H9 (cell line): ENCODE data around the gene DENND6B. TPM values are rescaled to one million over a fixed set of nuclear protein-coding genes. Genes with fewer than 3 reads are reported as not detected.

Source experiments
- DNase-seq: peaks from one replicate; pipeline ENCODE4 v3.0.0-alpha.2; 2017
- H2AFZ ChIP-seq: one replicate; pipeline ENCODE4 v1.6.1; 2013; ENCODE audit warnings: mild to moderate bottlenecking, low read length, control low read depth, moderate library complexity
- H2AK5ac ChIP-seq: 2 replicates; pipeline ENCODE4 v1.6.1; 2013; ENCODE audit warnings: low read length, control low read depth, mixed read lengths; ENCODE audit not compliant: insufficient read length
- H2BK120ac ChIP-seq: one replicate; pipeline ENCODE4 v1.6.1; 2013; ENCODE audit warnings: low read depth, mild to moderate bottlenecking, low read length, control low read depth, inconsistent platforms; ENCODE audit not compliant: poor library complexity, severe bottlenecking
- H2BK12ac ChIP-seq: 2 replicates; pipeline ENCODE4 v1.6.1; 2013; ENCODE audit warnings: low read length, control low read depth, mixed read lengths, low read depth; ENCODE audit not compliant: insufficient read length
- H2BK15ac ChIP-seq: 2 replicates; pipeline ENCODE4 v1.6.1; 2013; ENCODE audit warnings: low read depth, low read length, control low read depth
- H2BK20ac ChIP-seq: one replicate; pipeline ENCODE4 v1.6.1; 2013; ENCODE audit warnings: low read depth, mild to moderate bottlenecking, low read length, control low read depth, inconsistent platforms; ENCODE audit not compliant: poor library complexity, severe bottlenecking
- H2BK5ac ChIP-seq: 2 replicates; pipeline ENCODE4 v1.6.1; 2013; ENCODE audit warnings: low read length, control low read depth, mixed read lengths; ENCODE audit not compliant: insufficient read length
- H3K14ac ChIP-seq: 2 replicates; pipeline ENCODE4 v1.6.1; 2013; ENCODE audit warnings: low read length, control low read depth; ENCODE audit not compliant: insufficient read depth
- H3K18ac ChIP-seq: 2 replicates; pipeline ENCODE4 v1.6.1; 2013; ENCODE audit warnings: low read depth, mild to moderate bottlenecking, mixed read lengths, low read length, control low read depth; ENCODE audit not compliant: insufficient read length
- H3K23ac ChIP-seq: 2 replicates; pipeline ENCODE4 v1.6.1; 2013; ENCODE audit warnings: low read length, control low read depth, mixed read lengths, low read depth; ENCODE audit not compliant: insufficient read length
- H3K23me2 ChIP-seq: 2 replicates; pipeline ENCODE4 v1.6.1; 2013; ENCODE audit warnings: low read depth, mild to moderate bottlenecking, mixed read lengths, low read length, control low read depth; ENCODE audit not compliant: insufficient read length, poor library complexity, severe bottlenecking
- H3K27ac ChIP-seq: 2 replicates; pipeline ENCODE4 v1.5.1; 2013; ENCODE audit warnings: low read length, control low read depth, mixed read lengths, low read depth; ENCODE audit not compliant: insufficient read length
- H3K27me3 ChIP-seq: 2 replicates; pipeline ENCODE4 v1.6.1; 2013; ENCODE audit warnings: low read length, control low read depth, inconsistent platforms; ENCODE audit not compliant: insufficient read depth
- H3K4ac ChIP-seq: 2 replicates; pipeline ENCODE4 v1.6.1; 2013; ENCODE audit warnings: low read depth, mild to moderate bottlenecking, control low read depth, inconsistent platforms, low read length, moderate library complexity
- H3K4me1 ChIP-seq: 2 replicates; pipeline ENCODE4 v1.6.1; 2013; ENCODE audit warnings: low read length, control low read depth, inconsistent platforms; ENCODE audit not compliant: insufficient read depth
- H3K4me2 ChIP-seq: 2 replicates; pipeline ENCODE4 v1.6.1; 2013; ENCODE audit warnings: low read length, control low read depth, mixed read lengths; ENCODE audit not compliant: insufficient read length, insufficient read depth
- H3K56ac ChIP-seq: 2 replicates; pipeline ENCODE4 v1.6.1; 2013; ENCODE audit warnings: low read depth, mild to moderate bottlenecking, mixed read lengths, low read length, control low read depth; ENCODE audit not compliant: insufficient read length
- H3K79me1 ChIP-seq: 2 replicates; pipeline ENCODE4 v1.6.1; 2013; ENCODE audit warnings: low read depth, mild to moderate bottlenecking, moderate library complexity, low read length, control low read depth, inconsistent platforms; ENCODE audit not compliant: insufficient read depth, poor library complexity, severe bottlenecking
- H3K79me2 ChIP-seq: 2 replicates; pipeline ENCODE4 v1.6.1; 2013; ENCODE audit warnings: low read length, control low read depth, inconsistent platforms; ENCODE audit not compliant: insufficient read depth
- H3K9ac ChIP-seq: 2 replicates; pipeline ENCODE4 v1.6.1; 2013; ENCODE audit warnings: low read length, control low read depth, mixed read lengths; ENCODE audit not compliant: insufficient read length; ENCODE audit errors: extremely low read depth
- H3K9me3 ChIP-seq: one replicate; pipeline ENCODE4 v1.6.1; 2013; ENCODE audit warnings: low read depth, low read length, inconsistent platforms; ENCODE audit not compliant: control insufficient read depth
- H3T11ph ChIP-seq: one replicate; pipeline ENCODE4 v1.6.1; 2013; ENCODE audit warnings: mild to moderate bottlenecking, low read length, control low read depth, inconsistent platforms
- H4K20me1 ChIP-seq: one replicate; pipeline ENCODE4 v1.6.1; 2013; ENCODE audit not compliant: control insufficient read depth, insufficient read length, insufficient read depth
- H4K5ac ChIP-seq: 2 replicates; pipeline ENCODE4 v1.6.1; 2013; ENCODE audit warnings: low read depth, mild to moderate bottlenecking, mixed read lengths, low read length, control low read depth; ENCODE audit not compliant: insufficient read length
- H4K8ac ChIP-seq: replicated peaks from 2 replicates; pipeline ENCODE4 v1.6.1; 2013; ENCODE audit warnings: low read length, control low read depth, mixed read lengths, low read depth; ENCODE audit not compliant: insufficient read length
- H4K91ac ChIP-seq: 2 replicates; pipeline ENCODE4 v1.6.1; 2013; ENCODE audit warnings: low read depth, mild to moderate bottlenecking, moderate library complexity, mixed read lengths, low read length, control low read depth; ENCODE audit not compliant: insufficient read length
- H3K27ac Mint-ChIP-seq, 3 experiments: 2 replicates in 2 of 3; 3 replicates in 1 of 3; pipeline ENCODE4 v1.8.0; 2020 to 2021; ENCODE audit warnings: mixed read lengths in 3 of 3, mild to moderate bottlenecking in 1 of 3, moderate library complexity in 1 of 3
- H3K27me3 Mint-ChIP-seq: 2 replicates; pipeline ENCODE4 v1.8.0; 2021; ENCODE audit warnings: low read depth, mild to moderate bottlenecking, moderate library complexity, mixed read lengths
- H3K36me3 Mint-ChIP-seq, 3 experiments: 2 replicates in 2 of 3; 3 replicates in 1 of 3; pipeline ENCODE4 v1.8.0; 2020 to 2021; ENCODE audit warnings: low read depth in 3 of 3, mixed read lengths in 3 of 3; ENCODE audit not compliant: insufficient read depth in 1 of 3
- H3K4me1 Mint-ChIP-seq, 2 experiments: 2 replicates each; pipeline ENCODE4 v1.8.0; 2020; ENCODE audit warnings: mixed read lengths in 2 of 2
- H3K4me3 Mint-ChIP-seq, 2 experiments: 2 replicates in 1 of 2; 3 replicates in 1 of 2; pipeline ENCODE4 v1.8.0; 2020 to 2021; ENCODE audit warnings: mild to moderate bottlenecking in 2 of 2, mixed read lengths in 2 of 2, moderate library complexity in 1 of 2
- H3K9me3 Mint-ChIP-seq, 2 experiments: 2 replicates in 1 of 2; 3 replicates in 1 of 2; pipeline ENCODE4 v1.8.0; 2020; ENCODE audit warnings: mild to moderate bottlenecking in 2 of 2, mixed read lengths in 2 of 2, moderate library complexity in 1 of 2
- WGBS: extraction: QIAGEN DNeasy Blood & Tissue Kit; methylation state at CpG from one replicate; pipeline ENCODE4 v1.1.7; 2013; ENCODE audit warnings: missing lambda C conversion rate, low lambda C conversion rate, mixed read lengths; ENCODE audit not compliant: insufficient read length; ENCODE audit errors: extremely low coverage; 5-methylcytosine and 5-hydroxymethylcytosine counted together
- total RNA-seq: library from RNA; stranded (reverse); gene quantifications from 2 replicates; pipeline ENCODE4 v1.2.1, GENCODE V29; 2021
- TF ChIP-seq, protein P1 (sequence below): fragments of 200-600 bp; sonication (generic); conservative IDR thresholded peaks from 3 replicates; pipeline ENCODE4 v1.8.0; 2021; ENCODE audit warnings: antibody characterized with exemption, mild to moderate bottlenecking

DENND6B gene
- total RNA-seq, 1 experiment from 2014 or later: 1.5 TPM

DNA sequence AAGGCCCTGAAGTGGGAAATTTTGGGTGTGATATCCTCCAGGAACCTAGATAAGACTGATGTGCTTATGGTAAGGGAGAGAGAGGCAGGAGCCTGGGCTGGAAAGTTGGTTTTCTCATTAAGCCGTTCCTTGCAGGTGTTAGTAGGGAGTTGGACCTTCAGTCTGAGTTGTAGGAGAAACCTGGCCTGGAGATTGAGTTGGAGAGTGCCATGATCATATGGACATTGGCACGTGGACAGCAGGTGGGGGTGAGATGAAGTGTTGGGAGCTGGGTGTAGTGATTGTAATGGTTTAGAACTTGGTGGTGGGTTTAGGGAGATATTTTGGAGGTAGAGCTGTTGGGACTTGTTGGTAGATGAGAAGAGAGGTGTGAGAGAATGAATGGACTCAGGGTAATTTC, 21.2 kb upstream of the DENND6B start:
- H3K79me1 ChIP-seq: peaks cover 9% of the 10 kb centered on the region
- H3K9ac ChIP-seq: no peak overlapping the region
- no peak overlapping the region for H2AFZ ChIP-seq
- H3K9me3 ChIP-seq: no peaks in the 10 kb centered on the region
- H4K91ac ChIP-seq: no peak overlapping the region
- H3K18ac ChIP-seq: no peak overlapping the region
- no peak overlapping the region for H3K27ac ChIP-seq
- DNase-seq: no peak
- H4K20me1 ChIP-seq: peaks cover 3% of the 10 kb centered on the region
- H2BK12ac ChIP-seq: no peak overlapping the region
- H3K79me2 ChIP-seq: 0 out of 2 replicates have a peak, but pooled peaks cover 3% of the 10 kb centered on the region
- H2BK120ac ChIP-seq: no peak overlapping the region
- no peak overlapping the region for H3T11ph ChIP-seq
- Mint-ChIP-seq H3K9me3 (no peaks in the 10 kb centered on the region), H3K36me3 (peaks cover 0 to 17% (median 5%) of the 10 kb centered on the region in 3 experiments; a peak in 4 of 7 replicates), H3K4me3 (no peak overlapping the region), H3K27me3 (no peaks in the 10 kb centered on the region), H3K4me1 (0 out of 4 replicates have a peak, but pooled peaks cover 0 to 4% of the 10 kb centered on the region in 2 experiments), H3K27ac (no peak overlapping the region)
- H3K23me2 ChIP-seq: no peaks in the 10 kb centered on the region
- H3K27me3 ChIP-seq: no peaks in the 10 kb centered on the region
- H3K14ac ChIP-seq: no peak overlapping the region
- no peak overlapping the region for H2AK5ac ChIP-seq
- no peak overlapping the region for H2BK15ac ChIP-seq
- H3K4me2 ChIP-seq: no peak overlapping the region
- WGBS: no CpG with 5 or more reads among the region's 2 CpGs
- H4K5ac ChIP-seq: no peak overlapping the region
- H3K4me1 ChIP-seq: no peaks in the 10 kb centered on the region
- TF ChIP-seq, protein P1, sequence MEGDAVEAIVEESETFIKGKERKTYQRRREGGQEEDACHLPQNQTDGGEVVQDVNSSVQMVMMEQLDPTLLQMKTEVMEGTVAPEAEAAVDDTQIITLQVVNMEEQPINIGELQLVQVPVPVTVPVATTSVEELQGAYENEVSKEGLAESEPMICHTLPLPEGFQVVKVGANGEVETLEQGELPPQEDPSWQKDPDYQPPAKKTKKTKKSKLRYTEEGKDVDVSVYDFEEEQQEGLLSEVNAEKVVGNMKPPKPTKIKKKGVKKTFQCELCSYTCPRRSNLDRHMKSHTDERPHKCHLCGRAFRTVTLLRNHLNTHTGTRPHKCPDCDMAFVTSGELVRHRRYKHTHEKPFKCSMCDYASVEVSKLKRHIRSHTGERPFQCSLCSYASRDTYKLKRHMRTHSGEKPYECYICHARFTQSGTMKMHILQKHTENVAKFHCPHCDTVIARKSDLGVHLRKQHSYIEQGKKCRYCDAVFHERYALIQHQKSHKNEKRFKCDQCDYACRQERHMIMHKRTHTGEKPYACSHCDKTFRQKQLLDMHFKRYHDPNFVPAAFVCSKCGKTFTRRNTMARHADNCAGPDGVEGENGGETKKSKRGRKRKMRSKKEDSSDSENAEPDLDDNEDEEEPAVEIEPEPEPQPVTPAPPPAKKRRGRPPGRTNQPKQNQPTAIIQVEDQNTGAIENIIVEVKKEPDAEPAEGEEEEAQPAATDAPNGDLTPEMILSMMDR: no peak
- no peak overlapping the region for H2BK20ac ChIP-seq
- H3K56ac ChIP-seq: no peak overlapping the region
- H4K8ac ChIP-seq: no peak overlapping the region
- H2BK5ac ChIP-seq: no peak overlapping the region
- no peak overlapping the region for H3K23ac ChIP-seq
- no peak overlapping the region for H3K4ac ChIP-seq
